B cell (primary cell): ENCODE measurements around the gene MOV10L1. TPM values are rescaled to one million over a fixed set of nuclear protein-coding genes. Genes with fewer than 3 reads are reported as not detected.

Experiments used
- ATAC-seq: fragments of 200-7000 bp; cut with Tn5 transposase; one replicate; pipeline ENCODE4 v1.10.0; 2021; ENCODE audit warnings: low read depth, mild to moderate bottlenecking, moderate number of reproducible peaks, moderate library complexity
- CTCF ChIA-PET: fragments of 350-600 bp; sonication (Branson Sonifier 250); formaldehyde crosslinking; loops from one replicate; lab custom pipeline; 2021; ENCODE audit warnings: antibody characterized with exemption, inconsistent platforms; lab: Charles Lee
- POLR2A ChIA-PET: fragments of 350-600 bp; sonication (Branson Sonifier 250); formaldehyde crosslinking; loops from one replicate; lab custom pipeline; 2021; ENCODE audit warnings: antibody characterized with exemption; lab: Charles Lee
- DNase-seq: peaks from one replicate; pipeline ENCODE4 v3.0.0; 2013
- H2AFZ ChIP-seq: 2 replicates; pipeline ENCODE4 v1.6.1; 2012; ENCODE audit warnings: mild to moderate bottlenecking, low read depth, low read length; ENCODE audit not compliant: insufficient read depth, poor library complexity, severe bottlenecking
- H3K27ac ChIP-seq, 2 donors: 1 replicate in 1 of 2; 2 replicates in 1 of 2; pipeline ENCODE4 v1.5.1; 2012 to 2013; ENCODE audit warnings: low read length in 2 of 2, mild to moderate bottlenecking in 2 of 2, moderate library complexity in 1 of 2
- H3K27me3 ChIP-seq, 4 experiments: fragments of 200-600 bp in 1 of 4; sonication (generic) in 1 of 4; replicated peaks in 1 of 4; 1 replicate in 2 of 4; 2 replicates in 2 of 4; pipeline versions ENCODE4 v1.6.1 to v1.7.0; 2013 to 2016; ENCODE audit warnings: low read length in 3 of 4, mild to moderate bottlenecking in 2 of 4, mixed read lengths in 1 of 4, moderate library complexity in 1 of 4; ENCODE audit not compliant: insufficient read depth in 4 of 4, control insufficient read depth in 3 of 4; ENCODE audit errors: control extremely low read depth in 1 of 4
- H3K36me3 ChIP-seq, 2 experiments: replicated peaks in 1 of 2; 1 replicate in 1 of 2; 2 replicates in 1 of 2; pipeline versions ENCODE4 v1.6.1 to v1.7.1; 2013; ENCODE audit warnings: low read length in 1 of 2; ENCODE audit not compliant: insufficient read depth in 2 of 2, control insufficient read depth in 1 of 2; ENCODE audit errors: control extremely low read depth in 1 of 2, extremely low read depth in 1 of 2
- H3K4me1 ChIP-seq, 2 donors: fragments of 200-600 bp in 1 of 2; sonication (generic) in 1 of 2; 1 replicate in 1 of 2; 2 replicates in 1 of 2; pipeline versions ENCODE4 v1.5.1 to v1.6.1; 2013 to 2017; ENCODE audit warnings: low read length in 2 of 2; ENCODE audit not compliant: control insufficient read depth in 2 of 2, insufficient read depth in 2 of 2
- H3K4me2 ChIP-seq: replicated peaks from 2 replicates; pipeline ENCODE3; 2012; ENCODE audit warnings: mild to moderate bottlenecking, low read depth, low read length; ENCODE audit not compliant: poor library complexity, severe bottlenecking
- H3K4me3 ChIP-seq, 5 experiments: fragments of 200-600 bp in 1 of 5; sonication (generic) in 1 of 5; 1 replicate in 3 of 5; 2 replicates in 2 of 5; pipeline versions ENCODE4 v1.5.1 to v1.7.0; 2011 to 2016; ENCODE audit warnings: low read length in 4 of 5, mild to moderate bottlenecking in 4 of 5, low read depth in 2 of 5, control low read depth in 1 of 5, moderate library complexity in 1 of 5; ENCODE audit not compliant: insufficient read depth in 1 of 5; ENCODE audit errors: control extremely low read depth in 1 of 5, extremely low read depth in 1 of 5
- H3K79me2 ChIP-seq: fragments of 200-600 bp; sonication (generic); one replicate; pipeline ENCODE4 v1.6.0; 2016; ENCODE audit warnings: low read length; ENCODE audit not compliant: control insufficient read depth, insufficient read depth
- H3K9ac ChIP-seq: fragments of 200-600 bp; sonication (generic); 2 replicates; pipeline ENCODE4 v1.6.1; 2017; ENCODE audit warnings: mild to moderate bottlenecking, low read length, moderate library complexity
- H3K9me3 ChIP-seq, 3 donors: one replicate each; pipeline versions ENCODE4 v1.6.1 to v1.7.1; 2013; ENCODE audit warnings: low read length in 2 of 3; ENCODE audit not compliant: control insufficient read depth in 2 of 3, insufficient read depth in 1 of 3; ENCODE audit errors: control extremely low read depth in 1 of 3
- H4K20me1 ChIP-seq: 2 replicates; pipeline ENCODE4 v1.6.0; 2012; ENCODE audit warnings: mild to moderate bottlenecking, low read length; ENCODE audit not compliant: insufficient read depth, control insufficient read depth, poor library complexity, severe bottlenecking
- H3K27ac Mint-ChIP-seq: one replicate; pipeline ENCODE4 v1.8.0; 2021; ENCODE audit warnings: mixed read lengths
- H3K27me3 Mint-ChIP-seq: one replicate; pipeline ENCODE4 v1.8.0; 2021; ENCODE audit warnings: mixed read lengths
- H3K4me1 Mint-ChIP-seq: one replicate; pipeline ENCODE4 v1.8.0; 2021; ENCODE audit warnings: mixed read lengths
- H3K4me3 Mint-ChIP-seq: one replicate; pipeline ENCODE4 v1.8.0; 2021; ENCODE audit warnings: mixed read lengths
- H3K9me3 Mint-ChIP-seq: one replicate; pipeline ENCODE4 v1.8.0; 2022; ENCODE audit warnings: mixed read lengths; ENCODE audit not compliant: insufficient read depth
- CTCF ChIP-seq: fragments of 200-600 bp; IDR thresholded peaks from one replicate; pipeline ENCODE4 v1.8.0; 2022; ENCODE audit warnings: antibody characterized with exemption, mild to moderate bottlenecking
- EZH2 ChIP-seq: IDR thresholded peaks from 2 replicates; pipeline ENCODE4 v1.6.1; 2012; ENCODE audit warnings: borderline replicate concordance, low read depth, mild to moderate bottlenecking, moderate library complexity, low read length; ENCODE audit not compliant: insufficient read depth, poor library complexity, severe bottlenecking
- WGBS: methylation state at CpG from one replicate; pipeline ENCODE4 v1.1.5; 2013; ENCODE audit warnings: missing lambda C conversion rate; ENCODE audit not compliant: insufficient coverage; 5-methylcytosine and 5-hydroxymethylcytosine counted together
- intact Hi-C: fragments of 100-400 bp; cut with micrococcal nuclease; formaldehyde crosslinking; loops from one replicate; pipeline ENCODE4 v1.10.0; 2022
- polyA plus RNA-seq: library from polyadenylated mRNA; depleted of rRNA; stranded (reverse); fragments of >200 nt; gene quantifications from 2 replicates; pipeline ENCODE4 v1.2.3, GENCODE V29; 2012
- total RNA-seq, 2 donors: library from RNA; stranded (reverse); fragments of 120-200 nt in 1 of 2; gene quantifications; 1 replicate in 1 of 2; 2 replicates in 1 of 2; pipeline versions ENCODE4 v1.2.3 to v1.2.4, GENCODE V29; 2013 to 2022

Gene MOV10L1
- total and polyA plus RNA-seq, 2 donors (not counting 1 experiment from before 2014, with no cell fraction given) = not detected

- H3K27me3 Mint-ChIP-seq = peaks cover 13% of the 10 kb centered on the region
- Histone ChIP-seq H3K4me1 (peaks cover 4 to 9% of the 10 kb centered on the region in 2 donors), H3K4me3 (no peak overlapping the region), H3K9ac (no peak overlapping the region), H2AFZ (no peak overlapping the region), H3K79me2 (no peaks in the 10 kb centered on the region), H3K27ac (no peak overlapping the region), H3K9me3 (no peaks in the 10 kb centered on the region), H3K4me2 (no peak overlapping the region), H3K27me3 (peaks cover 0 to 4% (median 0%) of the 10 kb centered on the region in 4 experiments), H4K20me1 (no peaks in the 10 kb centered on the region), H3K36me3 (no peaks in the 10 kb centered on the region)
- ChIA-PET POLR2A (no interaction called here), CTCF (no interaction called here)
- no peak overlapping the region for H3K4me3 Mint-ChIP-seq
- H3K27ac Mint-ChIP-seq = peak overlapping the region; percentile 15
- peak; percentile 36 for DNase-seq
- intact Hi-C loops = no loop called here
- no peaks in the 10 kb centered on the region for H3K9me3 Mint-ChIP-seq
- TF ChIP-seq CTCF (no peak), EZH2 (no peak)
- 41% methylated on average over 11 of the region's 11 CpGs for WGBS
- peaks cover 20% of the 10 kb centered on the region for H3K4me1 Mint-ChIP-seq
- peak; percentile 64 for ATAC-seq
These were observed 13.1 kb downstream of the MOV10L1 start for GRCh38 chr22:50102946-50103345.

GRCh38 chr22:50104141-50104544, 14.3 kb downstream of the MOV10L1 start:
- Histone ChIP-seq H3K9ac (no peak overlapping the region), H4K20me1 (no peaks in the 10 kb centered on the region), H3K27me3 (peaks cover 0 to 4% (median 0%) of the 10 kb centered on the region in 4 experiments), H3K79me2 (no peaks in the 10 kb centered on the region), H3K36me3 (no peaks in the 10 kb centered on the region), H3K4me3 (no peak overlapping the region), H2AFZ (no peak overlapping the region), H3K4me2 (no peak overlapping the region), H3K4me1 (peaks cover 4 to 9% of the 10 kb centered on the region in 2 donors), H3K27ac (no peak overlapping the region), H3K9me3 (no peaks in the 10 kb centered on the region)
- Mint-ChIP-seq H3K9me3 (no peaks in the 10 kb centered on the region), H3K4me3 (no peak overlapping the region), H3K4me1 (peaks cover 20% of the 10 kb centered on the region), H3K27ac (no peak overlapping the region), H3K27me3 (peaks cover 3% of the 10 kb centered on the region)
- POLR2A ChIA-PET = no interaction called here
- CTCF ChIA-PET = interaction anchor here (0.8 to 1.1 kb wide), 2 partner anchors 38 to 106 kb away, joined by 3 read pairs; no protein-coding TSS in a partner anchor
- TF ChIP-seq EZH2 = no peak
- no peak for TF ChIP-seq CTCF
- DNase-seq = no peak
- intact Hi-C loops = no loop called here
- no CpG with 5 or more reads among the region's 6 CpGs for WGBS
- no peak for ATAC-seq
